Right atrium auricular region (tissue), 2 donors: ENCODE data around the gene DHX58. TPM values are rescaled to one million over a fixed set of nuclear protein-coding genes. Genes with fewer than 3 reads are reported as not detected.

Experiments used
- DNase-seq: peaks from one replicate; pipeline ENCODE4 v3.0.0-alpha.2; 2019; ENCODE audit warnings: low spot score
- H3K27ac ChIP-seq, 2 donors: fragments of 200-600 bp; sonication (generic); 1 replicate in 1 of 2; 2 replicates in 1 of 2; pipeline ENCODE4 v1.5.1; 2016 to 2019
- H3K27me3 ChIP-seq, 2 donors: fragments of 200-600 bp; sonication (generic); one replicate each; pipeline versions ENCODE4 v1.5.1 to v1.6.0; 2017 to 2019
- H3K36me3 ChIP-seq: fragments of 200-600 bp; sonication (generic); one replicate; pipeline ENCODE4 v1.5.1; 2016
- H3K4me1 ChIP-seq, 2 donors: fragments of 200-600 bp; sonication (generic); one replicate each; pipeline versions ENCODE4 v1.5.1 to v1.6.0; 2017 to 2019
- H3K4me3 ChIP-seq, 2 donors: fragments of 200-600 bp; sonication (generic); 1 replicate in 1 of 2; 2 replicates in 1 of 2; pipeline ENCODE4 v1.5.1; 2017 to 2019; ENCODE audit warnings: mild to moderate bottlenecking in 1 of 2, moderate library complexity in 1 of 2
- H3K9me3 ChIP-seq, 2 donors: fragments of 200-600 bp; sonication (generic); one replicate each; pipeline ENCODE4 v1.5.1; 2019
- CTCF ChIP-seq, 2 donors: fragments of 200-600 bp; sonication (generic); IDR thresholded peaks; one replicate each; pipeline ENCODE4 v1.5.1; 2019; ENCODE audit warnings: antibody characterized with exemption in 2 of 2
- total RNA-seq, 2 donors: library from RNA; depleted of rRNA; stranded (reverse); fragments of >200 nt; gene quantifications; one replicate each; pipeline ENCODE4 v1.1.0, GENCODE V29; 2016

The DHX58 gene
- total RNA-seq, 2 donors from 2014 or later = 3.5 to 4.3 TPM

GRCh38 chr17:42110301-42111264, 1.9 kb downstream of the DHX58 start:
- H3K27ac ChIP-seq = no peak overlapping the region
- no peaks in the 10 kb centered on the region for H3K36me3 ChIP-seq
- no peak for DNase-seq

GRCh38 chr17:42109086-42109485, 3.4 kb downstream of the DHX58 start:
- H3K27me3 ChIP-seq = no peaks in the 10 kb centered on the region
- H3K36me3 ChIP-seq = peaks cover 6% of the 10 kb centered on the region
- H3K27ac ChIP-seq = no peak overlapping the region
- no peaks in the 10 kb centered on the region for H3K9me3 ChIP-seq
- peaks cover 0 to 26% of the 10 kb centered on the region in 2 donors for H3K4me1 ChIP-seq
- no peak overlapping the region for H3K4me3 ChIP-seq
- DNase-seq = no peak
- no peak for TF ChIP-seq CTCF (IDR thresholded peaks at IDR 0.05)

More at GRCh38 chr17:42110301-42111264, 1.9 kb downstream of the DHX58 start:
- no peaks in the 10 kb centered on the region for H3K9me3 ChIP-seq
- H3K4me3 ChIP-seq = no peak overlapping the region
- TF ChIP-seq CTCF (IDR thresholded peaks at IDR 0.05) = no peak
- no peaks in the 10 kb centered on the region for H3K27me3 ChIP-seq
- peaks cover 0 to 26% of the 10 kb centered on the region in 2 donors for H3K4me1 ChIP-seq

GRCh38 chr17:42107597-42108576, 4.6 kb downstream of the DHX58 start:
- Histone ChIP-seq H3K9me3 (no peaks in the 10 kb centered on the region), H3K4me1 (peaks cover 0 to 21% of the 10 kb centered on the region in 2 donors), H3K27ac (no peak overlapping the region), H3K27me3 (no peaks in the 10 kb centered on the region), H3K4me3 (peak overlapping the region in 1 of 2 donors; percentile 33), H3K36me3 (peaks cover 6% of the 10 kb centered on the region)
- no peak for DNase-seq
- no peak for TF ChIP-seq CTCF (IDR thresholded peaks at IDR 0.05)

- Histone ChIP-seq H3K4me1 (peaks cover 0 to 18% of the 10 kb centered on the region in 2 donors), H3K36me3 (peaks cover 6% of the 10 kb centered on the region), H3K4me3 (peak overlapping the region in 1 of 2 donors; percentile 33), H3K27me3 (no peaks in the 10 kb centered on the region), H3K9me3 (no peaks in the 10 kb centered on the region), H3K27ac (no peak overlapping the region)
- no peak for TF ChIP-seq CTCF (IDR thresholded peaks at IDR 0.05)
- no peak for DNase-seq
These were observed 5.4 kb downstream of the DHX58 start for GRCh38 chr17:42107124-42107523.

GRCh38 chr17:42106009-42106408, 6.5 kb downstream of the DHX58 start:
- H3K27me3 ChIP-seq = no peaks in the 10 kb centered on the region
- no peak overlapping the region for H3K27ac ChIP-seq
- no peak for DNase-seq
- peaks cover 0 to 11% of the 10 kb centered on the region in 2 donors for H3K4me1 ChIP-seq
- no peaks in the 10 kb centered on the region for H3K9me3 ChIP-seq
- no peak overlapping the region for H3K4me3 ChIP-seq
- TF ChIP-seq CTCF (IDR thresholded peaks at IDR 0.05) = no peak
- peaks cover 6% of the 10 kb centered on the region for H3K36me3 ChIP-seq
